Mesenchymal stem cell (in vitro differentiated cells and primary cell): ENCODE results near the gene PGC. TPM values are rescaled to one million over a fixed set of nuclear protein-coding genes. Genes with fewer than 3 reads are reported as not detected.

Source experiments
- DNase-seq: peaks from one replicate; pipeline ENCODE4 v3.0.0-alpha.2; 2013
- H2AFZ ChIP-seq: one replicate; pipeline ENCODE4 v1.6.1; 2013; ENCODE audit warnings: low read depth, mild to moderate bottlenecking, control low read depth, inconsistent platforms, low read length, moderate library complexity
- H2AK5ac ChIP-seq: 2 replicates; pipeline ENCODE4 v1.6.1; 2013; ENCODE audit warnings: low read length, moderate library complexity, mild to moderate bottlenecking, inconsistent platforms; ENCODE audit not compliant: severe bottlenecking
- H2BK120ac ChIP-seq: one replicate; pipeline ENCODE4 v1.6.1; 2013; ENCODE audit warnings: low read depth, mild to moderate bottlenecking, inconsistent platforms, low read length, moderate library complexity
- H2BK12ac ChIP-seq, 2 experiments: one replicate each; pipeline ENCODE4 v1.6.1; 2013; ENCODE audit warnings: inconsistent platforms in 2 of 2, low read length in 2 of 2, mild to moderate bottlenecking in 2 of 2, moderate library complexity in 2 of 2, control low read depth in 1 of 2
- H2BK15ac ChIP-seq: one replicate; pipeline ENCODE4 v1.6.1; 2013; ENCODE audit warnings: mild to moderate bottlenecking, low read depth, inconsistent platforms; ENCODE audit not compliant: poor library complexity, severe bottlenecking
- H2BK5ac ChIP-seq: 2 replicates; pipeline ENCODE4 v1.6.1; 2013; ENCODE audit warnings: low read depth, mild to moderate bottlenecking, low read length, control low read depth, inconsistent platforms; ENCODE audit not compliant: poor library complexity, severe bottlenecking
- H3K14ac ChIP-seq, 2 experiments: one replicate each; pipeline ENCODE4 v1.6.1; 2013; ENCODE audit warnings: inconsistent platforms in 2 of 2, low read length in 2 of 2, control low read depth in 1 of 2, mild to moderate bottlenecking in 1 of 2, moderate library complexity in 1 of 2
- H3K18ac ChIP-seq, 2 experiments: one replicate each; pipeline ENCODE4 v1.6.1; 2013; ENCODE audit warnings: inconsistent platforms in 2 of 2, low read length in 2 of 2, control low read depth in 1 of 2, low read depth in 1 of 2, mild to moderate bottlenecking in 1 of 2
- H3K23ac ChIP-seq, 2 experiments: one replicate each; pipeline ENCODE4 v1.6.1; 2013; ENCODE audit warnings: inconsistent platforms in 2 of 2, low read length in 2 of 2, mild to moderate bottlenecking in 2 of 2, moderate library complexity in 2 of 2, control low read depth in 1 of 2
- H3K27ac ChIP-seq: 2 replicates; pipeline ENCODE4 v1.5.1; 2013; ENCODE audit warnings: mild to moderate bottlenecking, moderate library complexity, low read length, control low read depth, inconsistent platforms; ENCODE audit not compliant: poor library complexity, severe bottlenecking
- H3K27me3 ChIP-seq, 2 experiments: 2 replicates each; pipeline versions ENCODE4 v1.6.1 to v1.7.0; 2013; ENCODE audit warnings: low read length in 2 of 2, mild to moderate bottlenecking in 2 of 2, moderate library complexity in 2 of 2, control low read depth in 1 of 2, inconsistent platforms in 1 of 2; ENCODE audit not compliant: control insufficient read depth in 1 of 2, insufficient read depth in 1 of 2
- H3K36me3 ChIP-seq, 2 experiments: 2 replicates each; pipeline versions ENCODE4 v1.6.1 to v1.7.0; 2013; ENCODE audit warnings: low read length in 2 of 2, control low read depth in 1 of 2, inconsistent platforms in 1 of 2, low read depth in 1 of 2, mild to moderate bottlenecking in 1 of 2; ENCODE audit not compliant: insufficient read depth in 2 of 2, control insufficient read depth in 1 of 2
- H3K4ac ChIP-seq, 2 experiments: one replicate each; pipeline ENCODE4 v1.6.1; 2013; ENCODE audit warnings: inconsistent platforms in 2 of 2, low read length in 2 of 2, mild to moderate bottlenecking in 2 of 2, moderate library complexity in 2 of 2, control low read depth in 1 of 2, low read depth in 1 of 2
- H3K4me1 ChIP-seq: 2 replicates; pipeline ENCODE4 v1.6.1; 2013; ENCODE audit warnings: low read depth, low read length, control low read depth; ENCODE audit not compliant: control insufficient read depth, insufficient read depth
- H3K4me2 ChIP-seq: 2 replicates; pipeline ENCODE4 v1.6.1; 2013; ENCODE audit warnings: low read length, mild to moderate bottlenecking, inconsistent platforms; ENCODE audit not compliant: poor library complexity, severe bottlenecking
- H3K4me3 ChIP-seq, 2 experiments: 2 replicates each; pipeline versions ENCODE4 v1.5.1 to v1.7.0; 2013; ENCODE audit warnings: low read length in 2 of 2, mild to moderate bottlenecking in 2 of 2, control low read depth in 1 of 2, low read depth in 1 of 2; ENCODE audit not compliant: insufficient read depth in 1 of 2
- H3K79me1 ChIP-seq: replicated peaks from 2 replicates; pipeline ENCODE4 v1.6.1; 2013; ENCODE audit warnings: mild to moderate bottlenecking, control low read depth, low read length, inconsistent platforms; ENCODE audit not compliant: poor library complexity, severe bottlenecking
- H3K9ac ChIP-seq: 2 replicates; pipeline ENCODE4 v1.7.0; 2013; ENCODE audit warnings: mild to moderate bottlenecking, low read length, moderate library complexity
- H3K9me3 ChIP-seq: 2 replicates; pipeline ENCODE4 v1.7.0; 2013; ENCODE audit warnings: mild to moderate bottlenecking, low read length; ENCODE audit not compliant: control insufficient read depth
- H4K8ac ChIP-seq: one replicate; pipeline ENCODE4 v1.6.1; 2013; ENCODE audit warnings: inconsistent platforms, mild to moderate bottlenecking, low read length, moderate library complexity
- H4K91ac ChIP-seq: one replicate; pipeline ENCODE4 v1.6.1; 2013; ENCODE audit warnings: mild to moderate bottlenecking, low read length, inconsistent platforms
- WGBS: methylation state at CpG from one replicate; pipeline ENCODE4 v1.1.7; 2013; ENCODE audit warnings: mixed read lengths; 5-methylcytosine and 5-hydroxymethylcytosine counted together
- small RNA-seq: library from polyadenylated mRNA; stranded (forward); fragments of <200 nt; extraction: miRNeasy Mini kit (QIAGEN cat#:217004); gene quantifications from one replicate; pipeline ENCODE3, GENCODE V24; 2013; ENCODE audit warnings: low read depth

The PGC gene

GRCh38 chr6:41688256-41688965 is 58.8 kb downstream of the PGC start:
- 88% methylated on average over 5 of the region's 5 CpGs for WGBS
- peak overlapping the region; percentile 8 for H3K9ac ChIP-seq

GRCh38 chr6:41687501-41688175 is 59.6 kb downstream of the PGC start:
- peak overlapping the region; percentile 35 for H4K91ac ChIP-seq
- no peak overlapping the region for H4K8ac ChIP-seq
- H2AFZ ChIP-seq, result no peak overlapping the region
- no peak overlapping the region for H2BK5ac ChIP-seq
- H3K27me3 ChIP-seq, result no peaks in the 10 kb centered on the region
- no peak overlapping the region for H2BK120ac ChIP-seq
- peaks cover 37% of the 10 kb centered on the region for H3K4me1 ChIP-seq
- H2BK12ac ChIP-seq, result no peak overlapping the region
- H3K36me3 ChIP-seq, result peaks cover 16 to 78% of the 10 kb centered on the region in 2 experiments
- H3K27ac ChIP-seq, result no peak overlapping the region
- H3K9me3 ChIP-seq, result no peaks in the 10 kb centered on the region
- H3K23ac ChIP-seq, result no peak overlapping the region
- H3K4ac ChIP-seq, result no peak overlapping the region
- no peak overlapping the region for H3K4me3 ChIP-seq
- H2AK5ac ChIP-seq, result no peak overlapping the region
- DNase-seq, result no peak
- H2BK15ac ChIP-seq, result no peak overlapping the region
- WGBS, result 46% methylated on average over 6 of the region's 9 CpGs
- H3K79me1 ChIP-seq, result peaks cover 27% of the 10 kb centered on the region
- H3K4me2 ChIP-seq, result no peak overlapping the region
- H3K9ac ChIP-seq, result no peak overlapping the region
- H3K18ac ChIP-seq, result no peak overlapping the region
- no peak overlapping the region for H3K14ac ChIP-seq

More at GRCh38 chr6:41688256-41688965, 58.8 kb downstream of the PGC start:
- no peak overlapping the region for H2BK12ac ChIP-seq
- no peak overlapping the region for H2BK5ac ChIP-seq
- no peaks in the 10 kb centered on the region for H3K9me3 ChIP-seq
- H4K91ac ChIP-seq, result peak overlapping the region; percentile 70
- no peak overlapping the region for H3K4me3 ChIP-seq
- no peak overlapping the region for H2BK120ac ChIP-seq
- H3K4ac ChIP-seq, result no peak overlapping the region
- no peak overlapping the region for H3K14ac ChIP-seq
- no peak overlapping the region for H3K23ac ChIP-seq
- no peak overlapping the region for H4K8ac ChIP-seq
- no peak overlapping the region for H3K18ac ChIP-seq
- no peak overlapping the region for H3K4me2 ChIP-seq
- no peak overlapping the region for H2AFZ ChIP-seq
- H2BK15ac ChIP-seq, result no peak overlapping the region
- no peak for DNase-seq
- peaks cover 34% of the 10 kb centered on the region for H3K4me1 ChIP-seq
- H3K36me3 ChIP-seq, result peaks cover 16 to 76% of the 10 kb centered on the region in 2 experiments
- no peak overlapping the region for H3K27ac ChIP-seq
- H2AK5ac ChIP-seq, result no peak overlapping the region
- H3K79me1 ChIP-seq, result peaks cover 30% of the 10 kb centered on the region
- no peaks in the 10 kb centered on the region for H3K27me3 ChIP-seq

Small RNA genes within 50 kb of the gene (small RNA-seq; reads per million reads assigned to genes)
- not detected for gene AL365205.2
- gene AL365205.3, result not detected
